Renal cortical epithelial cell (primary cell): ENCODE results near the gene SERPINE2. TPM values are rescaled to one million over a fixed set of nuclear protein-coding genes. Genes with fewer than 3 reads are reported as not detected.

ENCODE experiments used
- DNase-seq: peaks from one replicate; pipeline ENCODE4 v3.0.0-alpha.2; 2011; ENCODE audit warnings: low read depth
- total RNA-seq: library from RNA; depleted of rRNA; stranded (reverse); fragments of >200 nt; gene quantifications from 2 replicates; pipeline ENCODE4 v1.2.3, GENCODE V29; 2014

The SERPINE2 gene
- total RNA-seq, 1 donor from 2014 or later = 207 TPM

- DNase-seq = peak; percentile 50
These were observed 62.4 kb downstream of the SERPINE2 start for GRCh38 chr2:223976635-223977226.

GRCh38 chr2:223973606-223974005, 65.5 kb downstream of the SERPINE2 start:
- DNase-seq = no peak

GRCh38 chr2:223972656-223973102, 66.4 kb downstream of the SERPINE2 start:
- DNase-seq = no peak

GRCh38 chr2:223971731-223972130, 67.4 kb downstream of the SERPINE2 start:
- DNase-seq = no peak

GRCh38 chr2:223970343-223971128, 68.5 kb downstream of the SERPINE2 start:
- peak; percentile 65 for DNase-seq

- peak; percentile 31 for DNase-seq
These were observed 69.2 kb downstream of the SERPINE2 start for GRCh38 chr2:223969856-223970255.

GRCh38 chr2:223969315-223969714, 69.8 kb downstream of the SERPINE2 start:
- DNase-seq = no peak

GRCh38 chr2:223967981-223968380, 71.1 kb downstream of the SERPINE2 start:
- no peak for DNase-seq

GRCh38 chr2:223959688-223960087, 79.4 kb downstream of the SERPINE2 start:
- peak; percentile 82 for DNase-seq

- DNase-seq = peak; percentile 76
These were observed 81.8 kb downstream of the SERPINE2 start, which contains the start of gene MRPL44 for GRCh38 chr2:223957092-223957851. TSS of gene MRPL44 (plus strand) at chr2:223957463. CDS start at chr2:223957473, 10 bp downstream.

GRCh38 chr2:223956300-223956699, 82.8 kb downstream of the SERPINE2 start:
- DNase-seq = no peak

GRCh38 chr2:223954401-223954800, 84.7 kb downstream of the SERPINE2 start:
- no peak for DNase-seq

- DNase-seq = no peak
These were observed 86.7 kb downstream of the SERPINE2 start for GRCh38 chr2:223952280-223952968.

GRCh38 chr2:223950448-223951347, 88.4 kb downstream of the SERPINE2 start:
- no peak for DNase-seq

- no peak for DNase-seq
These were observed 89.7 kb downstream of the SERPINE2 start for GRCh38 chr2:223949241-223949840.

- no peak for DNase-seq
These were observed 91.3 kb downstream of the SERPINE2 start for GRCh38 chr2:223947711-223948205.

- no peak for DNase-seq
These were observed 93.3 kb downstream of the SERPINE2 start for GRCh38 chr2:223945755-223946154.

- DNase-seq = peak; percentile 54
These were observed 94.2 kb downstream of the SERPINE2 start, which contains the start of gene WDFY1 for GRCh38 chr2:223944703-223945531. TSS of gene WDFY1 (minus strand) at chr2:223945335. CDS start at chr2:223945284, 51 bp downstream.

- DNase-seq = no peak
These were observed 94.9 kb downstream of the SERPINE2 start for GRCh38 chr2:223944166-223944702.
